ENCODE results near the gene EXOC3L4. TPM values are rescaled to one million over a fixed set of nuclear protein-coding genes. Genes with fewer than 3 reads are reported as not detected.

Gene EXOC3L4
- total and polyA plus RNA-seq, 9 of the 15 experiments (the other 6 are each of a cell fraction or from before 2014, with no cell fraction given) = 0.10 to 6.7 (median 0.98) TPM; not detected in 1

- TF ChIP-seq THAP7 (CRISPR knock-in tag; IDR thresholded peaks at IDR 0.05) (no peak), TCF7 (IDR thresholded peaks at IDR 0.05; ENCODE audit: borderline replicate concordance) (no peak), ZNF24 (IDR thresholded peaks at IDR 0.05) (no peak), ZKSCAN8 (CRISPR knock-in tag; IDR thresholded peaks at IDR 0.05) (no peak), NELFE (IDR thresholded peaks at IDR 0.05; ENCODE audit: insufficient read depth, insufficient read length) (no peak), TAL1 (IDR thresholded peaks at IDR 0.05) (peak; percentile 61), CAMTA2 (CRISPR knock-in tag; conservative IDR thresholded peaks at IDR 0.05) (no peak), TRIM25 (IDR thresholded peaks at IDR 0.05; ENCODE audit: borderline replicate concordance) (no peak), ARID3B (CRISPR knock-in tag; IDR thresholded peaks at IDR 0.05; ENCODE audit: borderline replicate concordance) (no peak), CBFA2T2 (conservative IDR thresholded peaks at IDR 0.05) (peak; percentile 54), RBM39 (optimal IDR thresholded peaks at IDR 0.05; ENCODE audit: low read depth, low read length) (no peak), FOXP1 (CRISPR knock-in tag; IDR thresholded peaks at IDR 0.05) (no peak), MAFG (tag; conservative IDR thresholded peaks at IDR 0.05) (no peak), KDM4B (IDR thresholded peaks at IDR 0.05; ENCODE audit: borderline replicate concordance in 2 of 2, low read depth in 1 of 2) (no peak), ZBTB8A (IDR thresholded peaks at IDR 0.05; ENCODE audit: partially characterized antibody) (no peak), TAF1 (IDR thresholded peaks at IDR 0.05; ENCODE audit: control insufficient read depth, extremely low read depth, insufficient read depth, low read length, severe bottlenecking) (no peak), MEF2D (tag; conservative IDR thresholded peaks at IDR 0.05; ENCODE audit: low read depth) (peak; percentile 57; the same call in 1 of the 2 replicates), CTCF (IDR thresholded peaks at IDR 0.05 in 2 of 3, conservative IDR thresholded peaks at IDR 0.05 in 1 of 3; ENCODE audit: insufficient read depth in 2 of 3, low read depth in 1 of 3, low read length in 3 of 3) (peak; percentile 30 to 44 (median 41); a peak in 5 of 6 replicates), ZNF668 (CRISPR knock-in tag; IDR thresholded peaks at IDR 0.05) (no peak), PCBP1 (IDR thresholded peaks at IDR 0.05; ENCODE audit: low read depth, low read length, poor library complexity, severe bottlenecking) (no peak), ZBTB26 (CRISPR knock-in tag; IDR thresholded peaks at IDR 0.05) (no peak)
Observed at GRCh38 chr14:103099081-103099732, 4.7 kb downstream of the EXOC3L4 start (continued).
